Measurements from ENCODE around the gene CEL.

- TF ChIP-seq EZH2 (IDR thresholded peaks at IDR 0.05) = no peak
- no peak for TF ChIP-seq POLR2AphosphoS5 (IDR thresholded peaks at IDR 0.05; ENCODE audit: borderline replicate concordance, low read depth, low read length)
- TF ChIP-seq FOXP2 (optimal IDR thresholded peaks at IDR 0.05; ENCODE audit: control extremely low read depth, extremely low read length, insufficient read depth) = no peak
These were observed 18.4 kb downstream of the CEL start for GRCh38 chr9:133080161-133080560.

Measured in SK-N-MC (cell line).